Peyer's patch (tissue), 4 donors: ENCODE results near the gene TENT4A. TPM values are rescaled to one million over a fixed set of nuclear protein-coding genes. Genes with fewer than 3 reads are reported as not detected.

Source experiments
- DNase-seq, 3 donors: peaks; one replicate each; pipeline ENCODE4 v3.0.0-alpha.2; 2017 to 2019
- H3K27ac ChIP-seq, 4 donors: fragments of 200-600 bp; sonication (generic); one replicate each; pipeline ENCODE4 v1.5.1; 2016 to 2019
- H3K27me3 ChIP-seq, 2 donors: fragments of 200-600 bp; sonication (generic); one replicate each; pipeline ENCODE4 v1.5.1; 2019
- H3K36me3 ChIP-seq, 3 donors: fragments of 200-600 bp; sonication (generic); one replicate each; pipeline ENCODE4 v1.5.1; 2016 to 2019
- H3K4me1 ChIP-seq, 4 donors: fragments of 200-600 bp; sonication (generic); one replicate each; pipeline ENCODE4 v1.5.1; 2016 to 2019
- H3K4me3 ChIP-seq, 4 donors: fragments of 200-600 bp; sonication (generic); 1 replicate in 3 of 4; 2 replicates in 1 of 4; pipeline ENCODE4 v1.5.1; 2016 to 2019; ENCODE audit warnings: mild to moderate bottlenecking in 1 of 4
- H3K9me3 ChIP-seq, 4 donors: fragments of 200-600 bp; sonication (generic); one replicate each; pipeline ENCODE4 v1.5.1; 2016 to 2019; ENCODE audit warnings: mild to moderate bottlenecking in 1 of 4
- CTCF ChIP-seq, 6 experiments: fragments of 450-650 bp in 4 of 6; fragments of 200-600 bp in 2 of 6; sonication (generic) in 1 of 6; IDR thresholded peaks; one replicate each; pipeline ENCODE4 v1.5.1; 2017 to 2019; ENCODE audit warnings: antibody characterized with exemption in 6 of 6, mild to moderate bottlenecking in 3 of 6, moderate library complexity in 1 of 6
- POLR2A ChIP-seq, 2 donors: fragments of 450-650 bp; IDR thresholded peaks; one replicate each; pipeline ENCODE4 v1.5.1; 2017; ENCODE audit warnings: antibody characterized with exemption in 2 of 2, mild to moderate bottlenecking in 2 of 2, moderate library complexity in 2 of 2
- total RNA-seq, 4 donors: library from RNA; depleted of rRNA; stranded (reverse); fragments of >200 nt; gene quantifications; one replicate each; pipeline ENCODE4 v1.1.0, GENCODE V29; 2016

Gene TENT4A
- total RNA-seq, 4 donors from 2014 or later: 28.0 to 71.8 (median 44.5) TPM

- DNase-seq: peak in 2 of 3 donors; percentile 51 to 59
- H3K27ac ChIP-seq: peak overlapping the region; percentile 55 to 100 (median 86)
Observed at GRCh38 chr5:6714226-6715041, 1.2 kb downstream of the TENT4A start.

DNA sequence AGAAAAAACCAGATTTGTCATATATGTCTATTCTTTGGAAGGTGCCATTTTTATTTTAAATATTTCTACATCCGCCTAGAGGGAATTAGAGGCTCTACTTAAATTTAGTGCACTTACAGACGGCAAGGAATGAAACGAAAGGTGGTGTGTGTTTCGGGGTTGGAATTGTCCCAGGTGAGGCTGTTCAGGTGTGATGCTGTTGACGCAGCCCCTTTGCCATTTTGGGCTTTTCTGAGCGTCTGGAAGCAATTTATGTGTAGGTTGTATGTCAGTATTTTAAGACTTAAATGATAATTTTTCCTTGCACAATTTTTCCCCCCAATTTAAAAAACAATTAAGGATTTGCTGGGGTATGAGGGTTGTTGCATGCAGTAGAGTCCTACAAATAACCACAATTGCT is 2.0 kb downstream of the TENT4A start:
- H3K9me3 ChIP-seq: no peaks in the 10 kb centered on the region
- no peaks in the 10 kb centered on the region for H3K27me3 ChIP-seq
- peak overlapping the region; percentile 57 to 88 (median 73) for H3K4me3 ChIP-seq
- H3K27ac ChIP-seq: peak overlapping the region in 1 of 4 donors; percentile 39
- no peak for DNase-seq
- no peak for TF ChIP-seq POLR2A (IDR thresholded peaks at IDR 0.05)
- TF ChIP-seq CTCF (IDR thresholded peaks at IDR 0.05): no peak
- no peaks in the 10 kb centered on the region for H3K36me3 ChIP-seq
- peaks cover 0 to 47% (median 14%) of the 10 kb centered on the region in 4 donors for H3K4me1 ChIP-seq

More at GRCh38 chr5:6714226-6715041, 1.2 kb downstream of the TENT4A start:
- Histone ChIP-seq H3K9me3 (no peaks in the 10 kb centered on the region), H3K36me3 (no peaks in the 10 kb centered on the region), H3K4me3 (peak overlapping the region; percentile 57 to 88 (median 73)), H3K4me1 (peaks cover 0 to 47% (median 14%) of the 10 kb centered on the region in 4 donors), H3K27me3 (no peaks in the 10 kb centered on the region)
- TF ChIP-seq POLR2A (IDR thresholded peaks at IDR 0.05) (no peak), CTCF (IDR thresholded peaks at IDR 0.05) (no peak)

DNA sequence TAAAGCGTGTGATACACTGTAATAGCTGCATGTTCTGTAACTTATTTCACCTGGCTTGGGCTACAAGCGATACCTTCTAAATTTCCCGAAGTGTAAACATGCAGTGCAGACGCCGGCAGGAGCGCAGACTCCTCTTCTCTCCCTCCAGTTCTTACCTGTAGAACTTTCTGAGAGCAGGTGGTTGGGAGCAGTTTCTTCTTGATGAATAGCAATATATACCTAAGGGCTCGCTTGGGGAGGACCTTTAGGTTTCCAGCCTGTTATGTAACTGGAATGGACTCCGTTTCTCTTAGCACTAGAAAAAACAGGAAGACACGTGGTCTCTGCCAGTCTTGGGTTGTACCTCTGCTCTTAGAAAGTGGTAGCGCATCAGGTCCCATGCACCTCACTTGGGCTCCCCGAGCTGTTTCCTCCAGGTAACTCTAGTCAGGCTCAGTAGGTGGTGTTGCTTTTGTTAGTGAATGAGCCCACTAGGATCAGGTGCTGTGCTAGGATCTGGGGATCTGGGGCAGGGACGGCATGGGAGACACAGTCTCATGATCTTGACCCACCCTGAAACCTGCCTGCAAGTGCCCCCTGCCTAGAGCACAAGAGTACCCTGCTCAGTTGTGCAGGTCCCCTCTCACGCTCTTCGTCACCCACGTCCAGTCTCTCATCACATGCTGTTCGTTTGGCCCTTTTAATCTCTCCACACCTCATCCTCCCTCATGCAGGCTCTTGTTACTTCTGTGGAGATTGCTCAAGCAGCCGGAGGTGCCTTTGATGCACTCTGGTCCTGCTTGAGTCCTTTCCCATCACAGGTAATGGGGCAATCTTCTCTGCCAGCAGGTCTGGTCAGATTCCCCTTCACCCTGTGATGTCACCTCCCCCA is 2.8 kb downstream of the TENT4A start:
- DNase-seq: peak; percentile 44 to 63 (median 56)
- Histone ChIP-seq H3K27me3 (no peaks in the 10 kb centered on the region), H3K4me1 (peaks cover 0 to 47% (median 15%) of the 10 kb centered on the region in 4 donors), H3K9me3 (no peaks in the 10 kb centered on the region), H3K27ac (peak overlapping the region in 1 of 4 donors; percentile 28), H3K36me3 (no peaks in the 10 kb centered on the region), H3K4me3 (peak overlapping the region; percentile 57 to 88 (median 73))
- no peak for TF ChIP-seq POLR2A (IDR thresholded peaks at IDR 0.05)
- TF ChIP-seq CTCF (IDR thresholded peaks at IDR 0.05): no peak

DNA sequence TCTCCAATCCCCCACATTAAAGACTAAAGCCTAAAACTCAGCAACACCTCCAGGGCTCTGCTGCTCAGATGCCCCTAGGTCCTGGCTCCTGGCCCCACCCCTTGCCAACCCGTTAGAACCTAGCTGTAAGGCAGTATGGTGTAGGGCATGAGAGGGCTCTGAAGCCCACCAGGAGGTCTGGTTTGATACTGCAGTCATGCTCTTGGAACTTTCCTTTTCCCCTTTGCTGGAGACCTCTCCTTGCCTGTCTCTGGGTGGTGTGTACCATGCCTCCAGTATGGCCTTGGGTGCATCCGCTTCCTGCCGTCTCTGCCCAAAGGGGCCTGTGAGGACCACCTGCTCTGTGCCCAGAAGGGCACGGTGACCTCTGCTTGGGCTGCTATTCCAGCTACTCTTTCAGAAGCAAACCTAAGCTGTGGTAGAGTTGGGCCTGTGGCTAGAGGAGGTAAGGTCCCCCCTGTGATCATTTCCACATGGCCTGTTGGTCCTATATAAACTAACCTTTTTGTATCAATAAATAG is 3.5 kb downstream of the TENT4A start:
- TF ChIP-seq POLR2A (IDR thresholded peaks at IDR 0.05) (no peak), CTCF (IDR thresholded peaks at IDR 0.05) (no peak)
- Histone ChIP-seq H3K27ac (peak overlapping the region in 1 of 4 donors; percentile 7), H3K36me3 (no peaks in the 10 kb centered on the region), H3K4me3 (peak overlapping the region in 3 of 4 donors; percentile 70 to 88 (median 76)), H3K4me1 (peaks cover 0 to 52% (median 21%) of the 10 kb centered on the region in 4 donors), H3K9me3 (no peaks in the 10 kb centered on the region), H3K27me3 (no peaks in the 10 kb centered on the region)
- DNase-seq: peak in 1 of 3 donors; percentile 23

GRCh38 chr5:6717247-6717646 is 4.0 kb downstream of the TENT4A start:
- Histone ChIP-seq H3K36me3 (no peaks in the 10 kb centered on the region), H3K9me3 (no peaks in the 10 kb centered on the region), H3K4me1 (peaks cover 0 to 52% (median 22%) of the 10 kb centered on the region in 4 donors), H3K27me3 (no peaks in the 10 kb centered on the region), H3K4me3 (no peak overlapping the region), H3K27ac (no peak overlapping the region)
- TF ChIP-seq CTCF (IDR thresholded peaks at IDR 0.05) (no peak), POLR2A (IDR thresholded peaks at IDR 0.05) (no peak)
- DNase-seq: peak in 1 of 3 donors; percentile 18
